HG03457 (cell line): Measurements from ENCODE around the gene MYO5A.
"Not testable (repeated sequence)": the region's sequence is repeated elsewhere in the genome, so short reads cannot be mapped to it uniquely, and the experiment has no call there.

ENCODE experiments used
- ATAC-seq: cut with Tn5 transposase; IDR thresholded peaks from one replicate; pipeline ENCODE4 v1.9.1; 2021; ENCODE audit warnings: moderate number of reproducible peaks; ENCODE audit not compliant: unreplicated experiment

Gene MYO5A

GRCh38 chr15:52466134-52466701, 62.5 kb downstream of the MYO5A start:
- peak; percentile 85 for ATAC-seq

- peak; percentile 47 for ATAC-seq
Measured at GRCh38 chr15:52464478-52464877, 64.2 kb downstream of the MYO5A start.

- no peak for ATAC-seq
Measured at GRCh38 chr15:52464040-52464439, 64.6 kb downstream of the MYO5A start.

- no peak for ATAC-seq
Measured at GRCh38 chr15:52463638-52464037, 65.0 kb downstream of the MYO5A start.

- ATAC-seq = no peak
Measured at GRCh38 chr15:52462806-52463360, 65.8 kb downstream of the MYO5A start.

GRCh38 chr15:52459701-52460100, 69.0 kb downstream of the MYO5A start:
- not testable (repeated sequence) for ATAC-seq

GRCh38 chr15:52459265-52459664, 69.4 kb downstream of the MYO5A start:
- not testable (repeated sequence) for ATAC-seq

- ATAC-seq = no peak
Measured at GRCh38 chr15:52448011-52448890, 80.4 kb downstream of the MYO5A start.

- ATAC-seq = no peak
Measured at GRCh38 chr15:52445954-52446353, 82.7 kb downstream of the MYO5A start.

- ATAC-seq = no peak
Measured at GRCh38 chr15:52445553-52445952, 83.1 kb downstream of the MYO5A start.

GRCh38 chr15:52443205-52443604, 85.5 kb downstream of the MYO5A start:
- not testable (repeated sequence) for ATAC-seq

GRCh38 chr15:52441841-52442240, 86.8 kb downstream of the MYO5A start:
- ATAC-seq = no peak

- no peak for ATAC-seq
Measured at GRCh38 chr15:52440946-52441345, 87.7 kb downstream of the MYO5A start.

- ATAC-seq = no peak
Measured at GRCh38 chr15:52440414-52440813, 88.3 kb downstream of the MYO5A start.

- ATAC-seq = no peak
Measured at GRCh38 chr15:52439470-52439869, 89.2 kb downstream of the MYO5A start.

- not testable (repeated sequence) for ATAC-seq
Measured at GRCh38 chr15:52439042-52439441, 89.6 kb downstream of the MYO5A start.

- ATAC-seq = no peak
Measured at GRCh38 chr15:52438047-52438446, 90.6 kb downstream of the MYO5A start.

- ATAC-seq = no peak
Measured at GRCh38 chr15:52437646-52438045, 91.0 kb downstream of the MYO5A start.

GRCh38 chr15:52436981-52437380, 91.7 kb downstream of the MYO5A start:
- ATAC-seq = no peak

- ATAC-seq = no peak
Measured at GRCh38 chr15:52434885-52435284, 93.8 kb downstream of the MYO5A start.

GRCh38 chr15:52428297-52428696, 100.4 kb downstream of the MYO5A start:
- no peak for ATAC-seq

GRCh38 chr15:52427804-52428203, 100.9 kb downstream of the MYO5A start:
- ATAC-seq = no peak
